CD4-positive, CD25-positive, alpha-beta regulatory T cell (primary cell): ENCODE data around the gene ZMYM3. TPM values are rescaled to one million over a fixed set of nuclear protein-coding genes. Genes with fewer than 3 reads are reported as not detected.

Source experiments
- ATAC-seq, 2 donors: fragments of 150-1000 bp; cut with Tn5 transposase; one replicate each; pipeline ENCODE4 v1.10.0; 2021; ENCODE audit warnings: low read depth in 2 of 2, moderate number of reproducible peaks in 2 of 2, moderate library complexity in 1 of 2
- DNase-seq, 3 donors: peaks; one replicate each; pipeline versions ENCODE4 v3.0.0 to v3.0.0-alpha.2; 2012 to 2022; ENCODE audit warnings: mixed read lengths in 1 of 3
- H3K27ac ChIP-seq: one replicate; pipeline ENCODE4 v1.7.0; 2013; ENCODE audit warnings: mild to moderate bottlenecking, low read length; ENCODE audit not compliant: insufficient read depth, poor library complexity, severe bottlenecking
- H3K27me3 ChIP-seq: one replicate; pipeline ENCODE4 v1.7.0; 2013; ENCODE audit warnings: low read length; ENCODE audit not compliant: control insufficient read depth, insufficient read depth
- H3K36me3 ChIP-seq: one replicate; pipeline ENCODE4 v1.7.0; 2013; ENCODE audit warnings: mild to moderate bottlenecking, low read length, moderate library complexity; ENCODE audit not compliant: control insufficient read depth, insufficient read depth
- H3K4me1 ChIP-seq: 2 replicates; pipeline ENCODE4 v1.7.0; 2013; ENCODE audit warnings: mild to moderate bottlenecking, low read length; ENCODE audit not compliant: insufficient read depth, control insufficient read depth, poor library complexity, severe bottlenecking
- H3K4me3 ChIP-seq: one replicate; pipeline ENCODE4 v1.7.0; 2013; ENCODE audit warnings: low read depth, mild to moderate bottlenecking, low read length, moderate library complexity
- H3K9me3 ChIP-seq, 2 experiments: 1 replicate in 1 of 2; 2 replicates in 1 of 2; pipeline ENCODE4 v1.7.0; 2013; ENCODE audit warnings: low read length in 2 of 2, mild to moderate bottlenecking in 1 of 2, moderate library complexity in 1 of 2; ENCODE audit not compliant: control insufficient read depth in 2 of 2
- H3K27ac Mint-ChIP-seq, 3 donors: one replicate each; pipeline ENCODE4 v1.8.0; 2020 to 2022; ENCODE audit warnings: mild to moderate bottlenecking in 3 of 3, mixed read lengths in 3 of 3, moderate library complexity in 2 of 3
- H3K27me3 Mint-ChIP-seq: one replicate; pipeline ENCODE4 v1.8.0; 2022; ENCODE audit warnings: mild to moderate bottlenecking, mixed read lengths
- H3K36me3 Mint-ChIP-seq: one replicate; pipeline ENCODE4 v1.8.0; 2020; ENCODE audit warnings: mixed read lengths
- H3K4me1 Mint-ChIP-seq, 4 donors: one replicate each; pipeline ENCODE4 v1.8.0; 2020 to 2022; ENCODE audit warnings: mixed read lengths in 4 of 4, mild to moderate bottlenecking in 1 of 4
- H3K4me3 Mint-ChIP-seq, 4 donors: one replicate each; pipeline ENCODE4 v1.8.0; 2020 to 2022; ENCODE audit warnings: mild to moderate bottlenecking in 4 of 4, mixed read lengths in 4 of 4, moderate library complexity in 3 of 4
- H3K9me3 Mint-ChIP-seq, 7 donors: one replicate each; pipeline ENCODE4 v1.8.0; 2020 to 2022; ENCODE audit warnings: mixed read lengths in 7 of 7, mild to moderate bottlenecking in 3 of 7, moderate library complexity in 2 of 7
- polyA plus RNA-seq, 4 donors: library from polyadenylated mRNA; unstranded; fragments of 300-500 nt; fragmentation: Illumina TruSeq; gene quantifications; one replicate each; pipeline ENCODE4 v1.2.3, GENCODE V29; 2021
- total RNA-seq: library from RNA; stranded (reverse); gene quantifications from one replicate; pipeline ENCODE4 v1.2.3, GENCODE V29; 2022

The ZMYM3 gene
- total and polyA plus RNA-seq, 5 donors from 2014 or later, result 4.9 to 19.5 (median 7.0) TPM

GRCh38 chrX:71250841-71251240 is 3.1 kb downstream of the ZMYM3 start:
- Mint-ChIP-seq H3K27ac (peak overlapping the region in 1 of 3 donors; percentile 56), H3K36me3 (peaks cover 4% of the 10 kb centered on the region), H3K27me3 (no peaks in the 10 kb centered on the region), H3K9me3 (no peaks in the 10 kb centered on the region), H3K4me3 (peak overlapping the region in 1 of 4 donors; percentile 36), H3K4me1 (peaks cover 0 to 33% (median 16%) of the 10 kb centered on the region in 4 donors)
- Histone ChIP-seq H3K4me1 (peaks cover 22% of the 10 kb centered on the region), H3K36me3 (peaks cover 20% of the 10 kb centered on the region), H3K9me3 (no peaks in the 10 kb centered on the region), H3K27me3 (no peaks in the 10 kb centered on the region), H3K4me3 (no peak overlapping the region), H3K27ac (no peak overlapping the region)
- DNase-seq (peak in 1 of 3 donors; percentile 9), ATAC-seq (no peak)

DNA sequence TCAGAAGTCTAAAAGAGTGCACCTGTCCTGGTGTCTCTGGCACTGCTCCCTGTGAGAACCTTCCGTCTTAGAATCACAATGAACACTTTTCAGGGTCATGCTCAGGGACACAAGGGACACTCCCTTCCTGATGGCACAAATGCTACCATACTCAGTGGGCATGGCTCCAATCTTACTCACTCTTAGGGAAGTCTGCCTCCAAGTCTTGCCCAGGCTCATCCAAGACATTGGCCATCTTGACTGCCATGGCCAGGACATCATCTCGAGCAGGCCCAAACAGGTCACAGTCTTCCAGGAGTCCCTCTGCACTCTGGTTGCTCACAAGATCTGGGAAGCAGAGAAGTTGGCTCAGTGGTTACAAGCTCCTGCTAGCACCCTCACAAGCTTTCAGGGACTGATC is 8.8 kb downstream of the ZMYM3 start:
- H3K27ac Mint-ChIP-seq, result peak overlapping the region in 1 of 3 donors; percentile 63
- DNase-seq (no peak), ATAC-seq (no peak)
- H3K27me3 Mint-ChIP-seq, result no peaks in the 10 kb centered on the region
- no peak overlapping the region for H3K4me3 Mint-ChIP-seq
- H3K9me3 Mint-ChIP-seq, result no peaks in the 10 kb centered on the region
- Histone ChIP-seq H3K27ac (no peak overlapping the region), H3K4me1 (no peaks in the 10 kb centered on the region), H3K36me3 (peaks cover 61% of the 10 kb centered on the region), H3K9me3 (no peaks in the 10 kb centered on the region), H3K4me3 (no peak overlapping the region), H3K27me3 (no peaks in the 10 kb centered on the region)
- peaks cover 0 to 5% (median 2%) of the 10 kb centered on the region in 4 donors for H3K4me1 Mint-ChIP-seq
- peaks cover 30% of the 10 kb centered on the region for H3K36me3 Mint-ChIP-seq

GRCh38 chrX:71244359-71245128 is 9.4 kb downstream of the ZMYM3 start:
- H3K27me3 Mint-ChIP-seq, result no peaks in the 10 kb centered on the region
- no peak overlapping the region for H3K4me3 Mint-ChIP-seq
- H3K27me3 ChIP-seq, result no peaks in the 10 kb centered on the region
- DNase-seq (no peak), ATAC-seq (no peak)
- no peak overlapping the region for H3K27ac Mint-ChIP-seq
- no peak overlapping the region for H3K27ac ChIP-seq
- peaks cover 60% of the 10 kb centered on the region for H3K36me3 ChIP-seq
- H3K9me3 ChIP-seq, result no peaks in the 10 kb centered on the region
- H3K4me3 ChIP-seq, result no peak overlapping the region
- H3K9me3 Mint-ChIP-seq, result no peaks in the 10 kb centered on the region
- peaks cover 0 to 5% (median 3%) of the 10 kb centered on the region in 4 donors for H3K4me1 Mint-ChIP-seq
- H3K4me1 ChIP-seq, result no peaks in the 10 kb centered on the region
- peaks cover 31% of the 10 kb centered on the region for H3K36me3 Mint-ChIP-seq

DNA sequence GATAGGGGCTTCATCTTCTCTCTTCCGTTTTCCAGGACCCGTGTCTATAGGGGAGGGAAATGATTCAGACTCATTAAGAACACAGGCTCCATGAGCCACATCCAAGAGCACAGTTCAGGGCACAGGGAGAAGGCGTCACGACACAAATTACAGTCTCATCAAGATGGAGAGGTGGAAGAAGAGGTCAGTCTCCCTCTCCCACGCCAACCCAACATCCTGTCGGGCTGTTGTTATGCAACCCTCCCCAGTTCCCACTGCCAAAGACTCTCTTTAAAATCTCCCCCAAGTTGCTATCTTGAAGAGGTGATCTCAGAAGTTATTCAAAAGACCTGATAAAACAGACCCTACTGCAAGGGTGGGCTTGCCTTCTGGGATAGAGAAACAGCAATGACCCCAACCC is 12.6 kb downstream of the ZMYM3 start:
- H3K36me3 ChIP-seq, result peaks cover 44% of the 10 kb centered on the region
- no peak overlapping the region for H3K27ac ChIP-seq
- no peaks in the 10 kb centered on the region for H3K27me3 ChIP-seq
- no peaks in the 10 kb centered on the region for H3K9me3 ChIP-seq
- H3K4me3 Mint-ChIP-seq, result no peak overlapping the region
- no peaks in the 10 kb centered on the region for H3K27me3 Mint-ChIP-seq
- H3K4me3 ChIP-seq, result no peak overlapping the region
- H3K9me3 Mint-ChIP-seq, result peaks cover 0 to 2% (median 0%) of the 10 kb centered on the region in 7 donors
- DNase-seq (no peak), ATAC-seq (no peak)
- peaks cover 0 to 7% (median 2%) of the 10 kb centered on the region in 4 donors for H3K4me1 Mint-ChIP-seq
- no peak overlapping the region for H3K27ac Mint-ChIP-seq
- H3K36me3 Mint-ChIP-seq, result peaks cover 31% of the 10 kb centered on the region
- no peaks in the 10 kb centered on the region for H3K4me1 ChIP-seq

GRCh38 chrX:71239781-71240180 is 14.2 kb downstream of the ZMYM3 start:
- Mint-ChIP-seq H3K4me3 (no peak overlapping the region), H3K36me3 (peaks cover 25% of the 10 kb centered on the region), H3K27ac (no peak overlapping the region), H3K9me3 (peaks cover 0 to 2% (median 0%) of the 10 kb centered on the region in 7 donors), H3K4me1 (peaks cover 0 to 7% (median under 1%) of the 10 kb centered on the region in 4 donors), H3K27me3 (no peaks in the 10 kb centered on the region)
- ATAC-seq (no peak), DNase-seq (no peak)
- H3K9me3 ChIP-seq, result no peaks in the 10 kb centered on the region
- H3K27ac ChIP-seq, result no peak overlapping the region
- H3K27me3 ChIP-seq, result no peaks in the 10 kb centered on the region
- H3K4me1 ChIP-seq, result no peaks in the 10 kb centered on the region
- peaks cover 33% of the 10 kb centered on the region for H3K36me3 ChIP-seq
- no peak overlapping the region for H3K4me3 ChIP-seq

- Histone ChIP-seq H3K27ac (no peak overlapping the region), H3K9me3 (no peaks in the 10 kb centered on the region), H3K4me1 (no peaks in the 10 kb centered on the region), H3K27me3 (no peaks in the 10 kb centered on the region), H3K36me3 (peaks cover 4% of the 10 kb centered on the region), H3K4me3 (no peak overlapping the region)
- Mint-ChIP-seq H3K4me3 (no peak overlapping the region), H3K4me1 (peaks cover 0 to 7% (median 0%) of the 10 kb centered on the region in 4 donors), H3K36me3 (peaks cover 12% of the 10 kb centered on the region), H3K9me3 (peaks cover 0 to 2% (median 0%) of the 10 kb centered on the region in 7 donors), H3K27me3 (no peaks in the 10 kb centered on the region), H3K27ac (no peak overlapping the region)
- ATAC-seq (no peak), DNase-seq (no peak)
Observed at GRCh38 chrX:71236836-71237235, 17.1 kb downstream of the ZMYM3 start.

GRCh38 chrX:71235482-71235881 is 18.5 kb downstream of the ZMYM3 start:
- Histone ChIP-seq H3K4me1 (no peaks in the 10 kb centered on the region), H3K27ac (no peak overlapping the region), H3K36me3 (no peaks in the 10 kb centered on the region), H3K27me3 (no peaks in the 10 kb centered on the region), H3K9me3 (no peaks in the 10 kb centered on the region), H3K4me3 (no peak overlapping the region)
- Mint-ChIP-seq H3K27me3 (no peaks in the 10 kb centered on the region), H3K9me3 (peaks cover 0 to 2% (median 0%) of the 10 kb centered on the region in 7 donors), H3K36me3 (peaks cover 8% of the 10 kb centered on the region), H3K27ac (no peak overlapping the region), H3K4me3 (no peak overlapping the region), H3K4me1 (peaks cover 0 to 7% (median 0%) of the 10 kb centered on the region in 4 donors)
- ATAC-seq (no peak), DNase-seq (no peak)
